ENCODE measurements around the gene FTH1. TPM values are rescaled to one million over a fixed set of nuclear protein-coding genes. Genes with fewer than 3 reads are reported as not detected.

Gene FTH1
- total RNA-seq (1,000 to 10,000 TPM; 1,709 to 2,375 (median 1,954) TPM), polyA plus RNA-seq (over 10,000 TPM in 2 of 3 donors, 1,000 to 10,000 TPM in 1; 6,007 to 20,022 (median 13,142) TPM)

DNA sequence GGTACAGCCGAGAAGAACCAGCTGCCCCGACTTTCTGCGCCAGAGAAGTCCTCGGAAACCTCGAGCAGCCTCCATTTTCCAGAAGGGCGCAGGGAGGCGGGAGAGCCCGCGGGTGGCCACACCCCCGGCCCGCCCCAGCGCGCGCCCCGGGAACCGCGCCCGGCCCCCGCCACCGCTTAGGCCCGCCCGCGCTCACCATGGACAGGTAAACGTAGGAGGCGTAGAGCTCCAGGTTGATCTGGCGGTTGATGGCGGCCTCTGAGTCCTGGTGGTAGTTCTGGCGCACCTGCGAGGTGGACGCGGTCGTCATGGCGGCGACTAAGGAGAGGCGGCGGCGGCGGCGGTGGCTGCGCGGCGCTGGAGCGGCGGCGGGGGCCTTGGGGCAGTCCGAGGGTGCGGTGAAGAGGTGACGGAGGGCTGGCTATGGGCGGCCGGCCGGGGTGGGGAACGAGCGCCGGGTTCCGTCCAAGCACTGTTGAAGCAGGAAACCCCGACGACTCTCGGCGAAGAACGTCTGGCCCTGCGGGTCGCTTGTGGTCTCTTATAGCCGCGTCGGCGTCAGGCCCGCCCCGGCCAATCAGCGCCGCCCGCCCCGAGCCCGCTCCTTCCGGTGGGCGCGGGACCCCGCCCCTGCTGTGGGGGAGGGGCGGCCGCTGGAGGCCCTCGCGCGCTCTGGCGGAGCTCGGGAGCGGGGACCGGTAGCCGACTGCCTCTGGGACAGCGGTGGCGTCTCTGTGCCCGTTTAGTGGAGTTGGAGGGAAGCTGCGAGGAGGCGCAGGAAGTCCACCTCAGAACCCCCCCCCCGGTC is at the start of gene FTH1:
FTH1 (minus strand) TSS at position 519 of the 808 bp plus-strand sequence; CDS start at position 310, 209 bp downstream.
- TF ChIP-seq POLR2A (IDR thresholded peaks at IDR 0.05) (peak; percentile 96 to 97), EP300 (IDR thresholded peaks at IDR 0.05) (peak in 1 of 4 donors; percentile 32), POLR2AphosphoS5 (IDR thresholded peaks at IDR 0.05) (peak; percentile 98 to 100 (median 100))
- TF ChIP-seq, protein P1, sequence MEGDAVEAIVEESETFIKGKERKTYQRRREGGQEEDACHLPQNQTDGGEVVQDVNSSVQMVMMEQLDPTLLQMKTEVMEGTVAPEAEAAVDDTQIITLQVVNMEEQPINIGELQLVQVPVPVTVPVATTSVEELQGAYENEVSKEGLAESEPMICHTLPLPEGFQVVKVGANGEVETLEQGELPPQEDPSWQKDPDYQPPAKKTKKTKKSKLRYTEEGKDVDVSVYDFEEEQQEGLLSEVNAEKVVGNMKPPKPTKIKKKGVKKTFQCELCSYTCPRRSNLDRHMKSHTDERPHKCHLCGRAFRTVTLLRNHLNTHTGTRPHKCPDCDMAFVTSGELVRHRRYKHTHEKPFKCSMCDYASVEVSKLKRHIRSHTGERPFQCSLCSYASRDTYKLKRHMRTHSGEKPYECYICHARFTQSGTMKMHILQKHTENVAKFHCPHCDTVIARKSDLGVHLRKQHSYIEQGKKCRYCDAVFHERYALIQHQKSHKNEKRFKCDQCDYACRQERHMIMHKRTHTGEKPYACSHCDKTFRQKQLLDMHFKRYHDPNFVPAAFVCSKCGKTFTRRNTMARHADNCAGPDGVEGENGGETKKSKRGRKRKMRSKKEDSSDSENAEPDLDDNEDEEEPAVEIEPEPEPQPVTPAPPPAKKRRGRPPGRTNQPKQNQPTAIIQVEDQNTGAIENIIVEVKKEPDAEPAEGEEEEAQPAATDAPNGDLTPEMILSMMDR (IDR thresholded peaks at IDR 0.05): no peak
- 2 to 3% methylated on average over 93 of the region's 93 CpGs for WGBS, 2 donors
- intact Hi-C loops (cut with DNase I): loop anchor here (5.0 kb wide), 1 partner anchor 75 kb away; the partner anchor contains the start of gene FADS3
- Histone ChIP-seq H3K4me3 (peak within 1 kb of the TSS; percentile 83 to 97 (median 90)), H3K9me3 (no peaks in the 10 kb centered on the region), H3K27me3 (no peaks in the 10 kb centered on the region), H3K36me3 (peaks cover 15 to 38% (median 23%) of the 10 kb centered on the region in 4 donors), H3K4me1 (peaks cover 0 to 77% (median 76%) of the 10 kb centered on the region in 4 donors), H3K27ac (peak within 1 kb of the TSS; percentile 99 to 100 (median 100))
- peak; percentile 97 for DNase-seq

GRCh38 chr11:62015615-62016014 is 48.2 kb upstream of the FTH1 start:
- no peaks in the 10 kb centered on the region for H3K4me1 ChIP-seq
- no peaks in the 10 kb centered on the region for H3K9me3 ChIP-seq
- no peaks in the 10 kb centered on the region for H3K27me3 ChIP-seq
- no peak overlapping the region for H3K4me3 ChIP-seq
- H3K27ac ChIP-seq: no peak overlapping the region
- intact Hi-C loops (cut with DNase I): no loop called here
- TF ChIP-seq, protein P1 (IDR thresholded peaks at IDR 0.05): no peak
- TF ChIP-seq POLR2AphosphoS5 (IDR thresholded peaks at IDR 0.05): no peak
- TF ChIP-seq EP300 (IDR thresholded peaks at IDR 0.05): no peak
- TF ChIP-seq POLR2A (IDR thresholded peaks at IDR 0.05): no peak
- WGBS, 2 donors: 85% methylated on average over 7 of the region's 7 CpGs
- no peaks in the 10 kb centered on the region for H3K36me3 ChIP-seq
- no peak for DNase-seq

DNA sequence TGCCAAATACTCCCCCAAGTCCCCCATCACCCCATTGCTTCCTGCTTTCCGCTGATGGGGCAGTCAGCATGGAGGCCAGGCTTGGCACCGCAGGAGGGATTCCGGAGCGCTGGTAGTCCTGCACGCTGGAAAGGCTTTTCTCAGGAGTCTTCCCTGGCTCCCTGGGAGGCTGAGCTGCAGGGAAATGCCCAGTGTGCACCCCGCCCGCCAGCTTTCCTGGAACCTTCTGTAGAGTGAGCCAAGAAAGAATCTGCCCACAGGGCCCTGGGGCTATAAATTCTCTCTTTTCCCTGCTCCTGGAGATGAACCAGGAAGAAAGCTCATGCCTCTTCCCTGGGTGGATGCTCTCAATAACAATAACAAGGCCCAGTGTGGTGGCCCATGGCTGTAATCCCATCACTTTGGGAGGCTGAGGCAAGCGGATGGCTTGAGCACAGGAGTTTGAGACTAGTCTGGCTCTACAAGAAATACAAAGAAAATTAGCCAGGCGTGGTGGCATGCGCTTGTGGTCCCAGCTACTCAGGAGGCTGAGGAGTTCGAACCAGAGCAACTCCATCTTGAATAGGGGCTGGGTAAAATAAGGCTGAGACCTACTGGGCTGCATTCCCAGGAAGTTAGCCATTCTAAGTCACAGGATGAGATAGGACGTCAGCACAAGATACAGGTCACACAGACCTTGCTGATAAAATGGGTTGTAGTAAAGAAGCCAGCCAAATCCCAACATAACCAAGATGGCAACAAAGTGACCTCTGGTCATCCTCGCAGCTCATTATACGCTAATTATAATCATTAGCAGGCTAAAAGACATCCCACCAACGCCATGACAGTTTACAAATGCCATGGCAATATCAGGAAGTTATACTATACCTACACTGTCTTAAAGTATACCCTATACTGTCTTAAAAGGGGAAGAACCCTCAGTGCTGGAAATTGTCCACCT is 46.4 kb upstream of the FTH1 start:
- TF ChIP-seq POLR2A (IDR thresholded peaks at IDR 0.05): no peak
- TF ChIP-seq POLR2AphosphoS5 (IDR thresholded peaks at IDR 0.05): no peak
- TF ChIP-seq, protein P1 (IDR thresholded peaks at IDR 0.05): no peak
- no peak for TF ChIP-seq EP300 (IDR thresholded peaks at IDR 0.05)
- Histone ChIP-seq H3K4me3 (no peak overlapping the region), H3K27ac (peak overlapping the region in 1 of 4 donors; percentile 10), H3K36me3 (no peaks in the 10 kb centered on the region), H3K9me3 (no peaks in the 10 kb centered on the region), H3K27me3 (no peaks in the 10 kb centered on the region), H3K4me1 (no peaks in the 10 kb centered on the region)
- WGBS, 2 donors: 75 to 86% methylated on average over 15 of the region's 15 CpGs
- intact Hi-C loops (cut with DNase I): no loop called here
- DNase-seq: no peak

- no peaks in the 10 kb centered on the region for H3K9me3 ChIP-seq
- H3K27ac ChIP-seq: peak overlapping the region in 1 of 4 donors; percentile 23
- 55 to 75% methylated on average over 5 of the region's 5 CpGs for whole genome bisulfite sequencing, 2 donors
These were observed 45.5 kb upstream of the FTH1 start for GRCh38 chr11:62012832-62013461.

More at GRCh38 chr11:62012832-62013461, 45.5 kb upstream of the FTH1 start:
- TF ChIP-seq EP300 (IDR thresholded peaks at IDR 0.05) (no peak), POLR2A (IDR thresholded peaks at IDR 0.05) (no peak)
- TF ChIP-seq, protein P1 (IDR thresholded peaks at IDR 0.05): no peak
- intact Hi-C loops (cut with DNase I): no loop called here
- DNase-seq: no peak
- Histone ChIP-seq H3K36me3 (no peaks in the 10 kb centered on the region), H3K27me3 (no peaks in the 10 kb centered on the region), H3K4me3 (no peak overlapping the region), H3K4me1 (no peaks in the 10 kb centered on the region)

Measured in sigmoid colon (tissue), 7 donors.